ENCODE data around the gene ADORA1.

DNA sequence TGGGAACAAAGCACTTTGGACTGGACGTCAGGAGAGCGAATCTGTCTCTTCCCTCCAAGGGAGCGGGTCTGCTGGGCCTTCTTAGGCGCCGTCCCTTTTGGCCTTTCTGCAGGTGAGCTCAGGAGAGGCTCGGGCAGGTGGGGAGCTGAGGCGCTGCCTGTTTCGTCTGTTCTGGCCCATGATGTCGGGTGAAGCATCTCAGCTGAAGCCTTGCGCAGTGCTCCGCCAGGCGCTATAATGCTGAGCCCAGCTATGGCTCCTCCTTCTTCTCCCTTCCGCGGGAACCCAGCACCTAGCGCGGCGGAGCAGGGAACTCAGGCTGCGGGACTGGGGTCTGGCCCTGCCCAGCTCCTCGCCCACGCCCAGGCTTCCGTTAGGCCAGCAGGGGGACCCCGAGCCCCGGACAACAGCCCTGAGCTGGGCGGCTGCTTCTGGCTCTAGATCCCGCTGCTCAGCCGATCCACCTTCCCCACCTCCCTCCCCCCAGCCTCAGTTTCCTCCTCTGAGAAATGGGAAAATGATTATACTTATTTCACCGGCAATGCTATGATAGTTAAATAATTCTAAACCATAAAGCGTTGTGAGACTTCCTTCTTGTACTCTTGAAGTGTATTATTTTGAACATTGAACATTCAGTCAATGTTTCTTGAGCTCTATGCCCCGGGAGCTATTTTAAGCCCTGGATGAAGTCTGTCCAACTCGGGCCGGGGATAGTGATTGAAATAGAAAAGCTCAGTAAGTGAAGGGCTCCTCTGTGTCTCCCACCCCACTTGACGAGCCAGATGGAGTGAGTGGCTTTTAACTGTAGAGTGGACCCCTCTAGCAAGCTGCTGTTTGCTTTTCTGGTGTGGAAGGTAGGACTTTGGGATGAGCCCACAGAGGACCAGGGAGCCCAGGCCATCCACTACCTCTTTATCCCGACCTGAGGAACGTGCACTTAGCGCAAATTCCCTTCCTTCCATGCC, 9.6 kb upstream of the ADORA1 start:
- TF ChIP-seq ZNF747 (tag by site-specific recombination; IDR thresholded peaks at IDR 0.05) (no peak), ZNF777 (tag by site-specific recombination; IDR thresholded peaks at IDR 0.05; ENCODE audit: borderline replicate concordance) (no peak), CTCF (tag by site-specific recombination; IDR thresholded peaks at IDR 0.05) (peak; percentile 92), ZNF175 (tag by site-specific recombination; IDR thresholded peaks at IDR 0.05) (no peak), BCL11A (tag by site-specific recombination; IDR thresholded peaks at IDR 0.05; ENCODE audit: low read depth) (no peak), ZNF274 (IDR thresholded peaks at IDR 0.05; ENCODE audit: low read length) (no peak), ZNF274 (tag by site-specific recombination; IDR thresholded peaks at IDR 0.05; ENCODE audit: borderline replicate concordance) (no peak), ZNF768 (tag by site-specific recombination; IDR thresholded peaks at IDR 0.05) (no peak), BCL6B (tag by site-specific recombination; IDR thresholded peaks at IDR 0.05) (no peak)
- TF ChIP-seq, protein P1, sequence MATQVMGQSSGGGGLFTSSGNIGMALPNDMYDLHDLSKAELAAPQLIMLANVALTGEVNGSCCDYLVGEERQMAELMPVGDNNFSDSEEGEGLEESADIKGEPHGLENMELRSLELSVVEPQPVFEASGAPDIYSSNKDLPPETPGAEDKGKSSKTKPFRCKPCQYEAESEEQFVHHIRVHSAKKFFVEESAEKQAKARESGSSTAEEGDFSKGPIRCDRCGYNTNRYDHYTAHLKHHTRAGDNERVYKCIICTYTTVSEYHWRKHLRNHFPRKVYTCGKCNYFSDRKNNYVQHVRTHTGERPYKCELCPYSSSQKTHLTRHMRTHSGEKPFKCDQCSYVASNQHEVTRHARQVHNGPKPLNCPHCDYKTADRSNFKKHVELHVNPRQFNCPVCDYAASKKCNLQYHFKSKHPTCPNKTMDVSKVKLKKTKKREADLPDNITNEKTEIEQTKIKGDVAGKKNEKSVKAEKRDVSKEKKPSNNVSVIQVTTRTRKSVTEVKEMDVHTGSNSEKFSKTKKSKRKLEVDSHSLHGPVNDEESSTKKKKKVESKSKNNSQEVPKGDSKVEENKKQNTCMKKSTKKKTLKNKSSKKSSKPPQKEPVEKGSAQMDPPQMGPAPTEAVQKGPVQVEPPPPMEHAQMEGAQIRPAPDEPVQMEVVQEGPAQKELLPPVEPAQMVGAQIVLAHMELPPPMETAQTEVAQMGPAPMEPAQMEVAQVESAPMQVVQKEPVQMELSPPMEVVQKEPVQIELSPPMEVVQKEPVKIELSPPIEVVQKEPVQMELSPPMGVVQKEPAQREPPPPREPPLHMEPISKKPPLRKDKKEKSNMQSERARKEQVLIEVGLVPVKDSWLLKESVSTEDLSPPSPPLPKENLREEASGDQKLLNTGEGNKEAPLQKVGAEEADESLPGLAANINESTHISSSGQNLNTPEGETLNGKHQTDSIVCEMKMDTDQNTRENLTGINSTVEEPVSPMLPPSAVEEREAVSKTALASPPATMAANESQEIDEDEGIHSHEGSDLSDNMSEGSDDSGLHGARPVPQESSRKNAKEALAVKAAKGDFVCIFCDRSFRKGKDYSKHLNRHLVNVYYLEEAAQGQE (tag by site-specific recombination; IDR thresholded peaks at IDR 0.05): no peak
- TF ChIP-seq, protein P2, sequence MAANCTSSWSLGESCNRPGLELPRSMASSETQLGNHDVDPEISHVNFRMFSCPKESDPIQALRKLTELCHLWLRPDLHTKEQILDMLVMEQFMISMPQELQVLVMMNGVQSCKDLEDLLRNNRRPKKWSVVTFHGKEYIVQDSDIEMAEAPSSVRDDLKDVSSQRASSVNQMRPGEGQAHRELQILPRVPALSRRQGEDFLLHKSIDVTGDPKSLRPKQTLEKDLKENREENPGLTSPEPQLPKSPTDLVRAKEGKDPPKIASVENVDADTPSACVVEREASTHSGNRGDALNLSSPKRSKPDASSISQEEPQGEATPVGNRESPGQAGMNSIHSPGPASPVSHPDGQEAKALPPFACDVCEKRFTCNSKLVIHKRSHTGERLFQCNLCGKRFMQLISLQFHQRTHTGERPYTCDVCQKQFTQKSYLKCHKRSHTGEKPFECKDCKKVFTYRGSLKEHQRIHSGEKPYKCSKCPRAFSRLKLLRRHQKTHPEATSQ (tag by site-specific recombination; IDR thresholded peaks at IDR 0.05): no peak

Data from HEK293 (cell line).